Measurements from ENCODE around the gene NANS. TPM values are rescaled to one million over a fixed set of nuclear protein-coding genes. Genes with fewer than 3 reads are reported as not detected.

The NANS gene
- total and polyA plus RNA-seq, 2 of the 8 experiments (the other 6 are each of a cell fraction or from before 2014, with no cell fraction given) = 56.5 to 67.3 TPM

DNA sequence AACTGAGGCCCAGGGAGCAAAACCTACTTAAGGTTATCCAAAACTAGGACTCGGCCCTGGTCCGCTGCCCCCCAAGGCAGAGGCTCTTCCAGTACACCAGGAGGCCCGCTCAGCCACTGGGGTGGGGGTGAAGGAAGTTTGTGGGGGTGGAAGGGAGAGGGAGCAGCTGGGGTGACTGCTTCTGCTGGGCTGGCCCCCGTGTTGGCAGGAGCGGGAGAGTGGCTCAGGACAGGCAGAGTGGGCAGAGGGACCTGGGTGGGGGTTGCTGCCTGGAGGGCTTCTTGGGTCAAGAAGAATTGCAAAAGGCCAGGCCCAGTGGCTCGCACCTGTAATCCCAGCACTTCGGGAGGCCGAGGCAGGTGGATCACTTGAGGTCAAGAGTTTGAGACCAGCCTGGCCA, 70.7 kb downstream of the NANS start:
- no peak overlapping the region for H3K4ac ChIP-seq (replicated peaks; ENCODE audit: insufficient read length, low read depth, low read length)
- ChIA-PET CTCF (ENCODE audit: partially characterized antibody) (interaction anchor here (1.0 to 2.3 kb wide), 4 partner anchors 8 to 647 kb away, joined by 3 to 7 read pairs (median 3); partner anchors contain the start of gene TRIM14), POLR2A (ENCODE audit: partially characterized antibody) (no interaction called here)
- DNase-seq (ENCODE audit: low read depth in 1 of 2, low spot score in 2 of 2) = no peak
- H3K23ac ChIP-seq (ENCODE audit: insufficient read length) = no peak overlapping the region
- WGBS, 2 experiments (ENCODE audit: extremely low coverage in 1 of 2, insufficient coverage in 1 of 2, insufficient read length in 1 of 2, insufficient replicate concordance in 2 of 2, low coverage in 1 of 2, low lambda C conversion rate in 2 of 2, missing lambda C conversion rate in 1 of 2) = 88% methylated on average over 5 of the region's 8 CpGs; no CpG with 5 or more reads in 1 of the 2 experiments
- no peak overlapping the region for H3K27ac ChIP-seq (ENCODE audit: low read depth, low read length)
- H4K8ac ChIP-seq (ENCODE audit: extremely low read depth, insufficient read depth, low read length) = no peak overlapping the region
- peaks cover 0 to 4% (median 1%) of the 10 kb centered on the region in 4 experiments; a peak in 3 of 8 replicates for H3K36me3 ChIP-seq (ENCODE audit: control insufficient read depth in 2 of 4, insufficient read depth in 4 of 4, low read length in 3 of 4)
- no peaks in the 10 kb centered on the region for H3K9me3 ChIP-seq (ENCODE audit: insufficient read depth in 2 of 2, low read depth in 1 of 2, low read length in 1 of 2)
- H3K79me1 ChIP-seq (ENCODE audit: low read depth, low read length) = no peaks in the 10 kb centered on the region
- H3K4me1 ChIP-seq (replicated peaks in 1 of 4; ENCODE audit: control insufficient read depth in 3 of 4, insufficient read depth in 4 of 4, low read length in 3 of 4) = no peaks in the 10 kb centered on the region; a peak in 2 of 7 replicates
- no peak overlapping the region for H2BK5ac ChIP-seq (ENCODE audit: low read depth, low read length)
- no peak for FAIRE-seq
- no peak overlapping the region for H3K56ac ChIP-seq (replicated peaks; ENCODE audit: insufficient read length, low read depth, low read length)
- no peak overlapping the region for H2BK15ac ChIP-seq (ENCODE audit: low read length)
- no peaks in the 10 kb centered on the region for H3K23me2 ChIP-seq (ENCODE audit: low read depth, low read length)
- no peak overlapping the region for H3K18ac ChIP-seq (ENCODE audit: extremely low read depth, low read length)
- H3K9ac ChIP-seq (replicated peaks in 1 of 4; ENCODE audit: extremely low read depth in 1 of 4, low read depth in 3 of 4, low read length in 3 of 4) = no peak overlapping the region
- no peaks in the 10 kb centered on the region for H3K79me2 ChIP-seq (ENCODE audit: control insufficient read depth in 1 of 2, insufficient read depth in 2 of 2, low read length in 2 of 2)
- no peak overlapping the region for H2BK20ac ChIP-seq (ENCODE audit: low read length)
- H3K4me3 ChIP-seq (ENCODE audit: extremely low read depth in 1 of 4, insufficient read depth in 2 of 4, low read depth in 3 of 4, low read length in 4 of 4) = no peak overlapping the region
- H4K91ac ChIP-seq (replicated peaks; ENCODE audit: insufficient read length, low read length) = no peak overlapping the region
- H2AFZ ChIP-seq (ENCODE audit: low read length) = no peak overlapping the region
- H2BK12ac ChIP-seq (ENCODE audit: low read depth, low read length) = no peak overlapping the region
- H3K14ac ChIP-seq (ENCODE audit: insufficient read length) = no peak overlapping the region
- no peak overlapping the region for H4K5ac ChIP-seq (ENCODE audit: insufficient read length, low read depth, low read length)
- no peak overlapping the region for H2BK120ac ChIP-seq (replicated peaks; ENCODE audit: low read depth, low read length)
- peaks cover 0 to 5% of the 10 kb centered on the region in 2 experiments for H4K20me1 ChIP-seq (replicated peaks in 1 of 2; ENCODE audit: control insufficient read depth in 1 of 2, insufficient read depth in 2 of 2, low read length in 2 of 2)
- no peaks in the 10 kb centered on the region for H3K27me3 ChIP-seq (replicated peaks in 1 of 4; ENCODE audit: control insufficient read depth in 3 of 4, extremely low read depth in 1 of 4, insufficient read depth in 3 of 4, low read length in 3 of 4)
- H2AK5ac ChIP-seq (ENCODE audit: low read depth, low read length) = no peak overlapping the region
- no peak overlapping the region for H3K4me2 ChIP-seq (ENCODE audit: insufficient read depth in 1 of 2, low read depth in 2 of 2, low read length in 2 of 2)
- TF ChIP-seq ZNF274 (IDR thresholded peaks at IDR 0.05; ENCODE audit: borderline replicate concordance, extremely low read depth, low read length) (no peak), CBX8 (IDR thresholded peaks at IDR 0.05; ENCODE audit: borderline replicate concordance, low read depth, low read length) (no peak)
